Heart left ventricle (tissue), 16 donors: ENCODE results near the gene FKBP8. TPM values are rescaled to one million over a fixed set of nuclear protein-coding genes. Genes with fewer than 3 reads are reported as not detected.

Experiments
- ATAC-seq, 4 donors: fragments of 200-7000 bp; cut with Tn5 transposase; one replicate each; pipeline ENCODE4 v1.9.1; 2020 to 2022; ENCODE audit warnings: moderate library complexity in 4 of 4, mild to moderate bottlenecking in 3 of 4, moderate number of reproducible peaks in 1 of 4
- DNase-seq, 5 donors: peaks; one replicate each; pipeline ENCODE4 v3.0.0-alpha.2; 2020
- H3K27ac ChIP-seq, 12 donors: fragments of 200-600 bp; sonication (generic) in 4 of 12; one replicate each; pipeline versions ENCODE4 v1.5.0 to v1.8.0; 2016 to 2022; ENCODE audit warnings: mild to moderate bottlenecking in 2 of 12
- H3K27me3 ChIP-seq, 9 donors: fragments of 200-600 bp; sonication (generic) in 2 of 9; one replicate each; pipeline versions ENCODE4 v1.5.1 to v1.8.0; 2016 to 2022; ENCODE audit warnings: mild to moderate bottlenecking in 3 of 9
- H3K36me3 ChIP-seq, 9 donors: fragments of 200-600 bp; sonication (generic) in 2 of 9; one replicate each; pipeline versions ENCODE4 v1.5.0 to v1.8.0; 2018 to 2022; ENCODE audit warnings: mild to moderate bottlenecking in 2 of 9
- H3K4me1 ChIP-seq, 12 donors: fragments of 200-600 bp; sonication (generic) in 4 of 12; one replicate each; pipeline versions ENCODE4 v1.5.0 to v1.8.0; 2016 to 2022; ENCODE audit warnings: mild to moderate bottlenecking in 3 of 12
- H3K4me3 ChIP-seq, 12 donors: fragments of 200-600 bp; sonication (generic) in 4 of 12; one replicate each; pipeline versions ENCODE4 v1.5.0 to v1.8.0; 2017 to 2022; ENCODE audit warnings: mild to moderate bottlenecking in 9 of 12, moderate library complexity in 4 of 12
- H3K9me3 ChIP-seq, 12 donors: fragments of 200-600 bp; sonication (generic) in 4 of 12; one replicate each; pipeline versions ENCODE4 v1.5.0 to v1.8.0; 2016 to 2022; ENCODE audit warnings: mild to moderate bottlenecking in 1 of 12
- CTCF ChIP-seq, 12 donors: fragments of 200-600 bp; sonication (generic) in 4 of 12; IDR thresholded peaks; one replicate each; pipeline versions ENCODE4 v1.5.0 to v1.8.0; 2018 to 2022; ENCODE audit warnings: antibody characterized with exemption in 12 of 12, mild to moderate bottlenecking in 5 of 12
- POLR2A ChIP-seq, 2 donors: fragments of 450-650 bp; IDR thresholded peaks; one replicate each; pipeline ENCODE4 v1.6.1; 2017; ENCODE audit warnings: antibody characterized with exemption in 2 of 2, mild to moderate bottlenecking in 2 of 2, moderate library complexity in 2 of 2
- WGBS, 4 donors: extraction: QIAGEN DNeasy Blood & Tissue Kit in 2 of 4; methylation state at CpG; one replicate each; pipeline versions ENCODE4 v1.1.5 to v1.1.7; 2013 to 2018; 5-methylcytosine and 5-hydroxymethylcytosine counted together
- intact Hi-C, 10 donors: fragments of 100-400 bp; cut with DNase I; formaldehyde crosslinking; loops; one replicate each; pipeline versions ENCODE4 v1.11.1 to v1.14.2; 2022
- polyA plus RNA-seq, 2 donors: library from polyadenylated mRNA; stranded (reverse); fragments of 200-250 nt; gene quantifications; one replicate each; pipeline ENCODE4 v1.2.3, GENCODE V29; 2013
- total RNA-seq, 9 donors: library from RNA; depleted of rRNA in 2 of 9; stranded (reverse); fragments of >200 nt in 2 of 9; fragmentation: NEBNext Ultra II Directional in 3 of 9; extraction: Animal tissue kit (Norgen Biotek cat#: 25700) in 3 of 9; gene quantifications; one replicate each; pipeline versions ENCODE4 v1.1.0 to v1.2.4, GENCODE V29; 2016 to 2023
- donor health status: ischemic (EF 13 %, LVEDD 7.1; RV severe dilation, severe dysfunction).
- donor health status: healthy with polysubstance abuse.
- donor health status: DM: no; HTN: yes; CAD: no.
- donor health status: DM: no; HTN: no; CAD: no.
- donor health status: ischemic (EF 25% LVEDD 6.9; RV normal size, moderate dysfunction).
- donor health status: ischemic (EF 25% LVEDD 5.7; RV mildly dilated, moderate dysfunction).
- donor health status: healthy.
- donor health status: DM: yes; HTN: yes; CAD: no.
- donor health status: ischemic (EF 35%, LVEDD 5.7; RV mildly dilated, moderate dysfunction).
- donor health status: nonischemic (EF 11% LVEDD 7.7; RV severe dilation, severe dysfunction).
- donor health status: DM: yes; HTN: yes; CAD: no.
- donor health status: PGD.
- donor health status: ischemic (EF 29% LVEDD 5.4; RV normal size, mild dysfunction).
- donor health status: nonischemic (EF 23%, LVEDD 6.1; RV moderate dilation, normal function).

FKBP8 gene
- total and polyA plus RNA-seq, 11 donors: 136 to 353 (median 157) TPM

GRCh38 chr19:18489627-18490184 is 53.7 kb downstream of the FKBP8 start:
- Histone ChIP-seq H3K4me3 (no peak overlapping the region), H3K4me1 (peaks cover 9 to 86% (median 71%) of the 10 kb centered on the region in 12 donors), H3K9me3 (no peaks in the 10 kb centered on the region), H3K27ac (peak overlapping the region in 3 of 12 donors; percentile 10 to 24 (median 19)), H3K36me3 (peaks cover 0 to 7% (median 0%) of the 10 kb centered on the region in 9 donors), H3K27me3 (no peaks in the 10 kb centered on the region)
- TF ChIP-seq CTCF (IDR thresholded peaks at IDR 0.05): no peak
- no peak for TF ChIP-seq POLR2A (IDR thresholded peaks at IDR 0.05)
- 90 to 95% (median 92%) methylated on average over 12 to 14 of the region's 14 CpGs for WGBS, 4 donors
- intact Hi-C loops: loop anchor here in 1 of 10 donors (10.0 kb wide), 1 partner anchor 65 kb away; the partner anchor contains the start of gene KXD1
- no peak for DNase-seq
- ATAC-seq: no peak

- Histone ChIP-seq H3K4me3 (no peak overlapping the region), H3K27me3 (no peaks in the 10 kb centered on the region), H3K9me3 (no peaks in the 10 kb centered on the region), H3K27ac (peak overlapping the region in 4 of 12 donors; percentile 10 to 45 (median 30)), H3K36me3 (peaks cover 0 to 7% (median 0%) of the 10 kb centered on the region in 9 donors), H3K4me1 (peaks cover 9 to 85% (median 67%) of the 10 kb centered on the region in 12 donors)
- TF ChIP-seq POLR2A (IDR thresholded peaks at IDR 0.05): no peak
- peak in 9 of 12 donors; percentile 9 to 48 (median 29) for TF ChIP-seq CTCF (IDR thresholded peaks at IDR 0.05)
- WGBS, 4 donors: 42 to 61% (median 53%) methylated on average over 13 to 22 of the region's 22 CpGs
- intact Hi-C loops: loop anchor here in 1 of 10 donors (10.0 kb wide), 1 partner anchor 66 kb away; the partner anchor contains the start of gene KXD1
- ATAC-seq (peak in 3 of 4 donors; percentile 17 to 51 (median 37)), DNase-seq (peak in 1 of 5 donors; percentile 67)
These were observed 54.3 kb downstream of the FKBP8 start for GRCh38 chr19:18488838-18489626.

GRCh38 chr19:18488403-18488723 is 55.0 kb downstream of the FKBP8 start:
- no peaks in the 10 kb centered on the region for H3K9me3 ChIP-seq
- no peak overlapping the region for H3K4me3 ChIP-seq
- H3K27me3 ChIP-seq: no peaks in the 10 kb centered on the region
- ATAC-seq (peak in 3 of 4 donors; percentile 17 to 49 (median 40)), DNase-seq (no peak)
- peaks cover 0 to 7% (median 0%) of the 10 kb centered on the region in 9 donors for H3K36me3 ChIP-seq
- H3K4me1 ChIP-seq: peaks cover 9 to 85% (median 66%) of the 10 kb centered on the region in 12 donors
- peak overlapping the region in 1 of 12 donors; percentile 37 for H3K27ac ChIP-seq
- TF ChIP-seq CTCF (IDR thresholded peaks at IDR 0.05) (peak in 5 of 12 donors; percentile 2 to 38 (median 23)), POLR2A (IDR thresholded peaks at IDR 0.05) (no peak)
- 85 to 87% (median 86%) methylated on average over 5 to 6 of the region's 6 CpGs for WGBS, 4 donors
- intact Hi-C loops: loop anchor here in 1 of 10 donors (10.0 kb wide), 1 partner anchor 66 kb away; the partner anchor contains the start of gene KXD1
